ENCODE results near the gene OAT.

Gene OAT

GRCh38 chr10:124461642-124462347 lies 43.1 kb upstream of the OAT start, which contains the start of gene LHPP:
Gene LHPP, plus strand, starts transcription at chr10:124461823. Its CDS starts 40 bp downstream, at chr10:124461863.
- Histone ChIP-seq H3K27ac (peak within 1 kb of the TSS; percentile 62 to 93), H3K4me3 (peak within 1 kb of the TSS; percentile 84)
- DNase-seq (ENCODE audit: low spot score): peak; percentile 89
- TF ChIP-seq, protein P1, sequence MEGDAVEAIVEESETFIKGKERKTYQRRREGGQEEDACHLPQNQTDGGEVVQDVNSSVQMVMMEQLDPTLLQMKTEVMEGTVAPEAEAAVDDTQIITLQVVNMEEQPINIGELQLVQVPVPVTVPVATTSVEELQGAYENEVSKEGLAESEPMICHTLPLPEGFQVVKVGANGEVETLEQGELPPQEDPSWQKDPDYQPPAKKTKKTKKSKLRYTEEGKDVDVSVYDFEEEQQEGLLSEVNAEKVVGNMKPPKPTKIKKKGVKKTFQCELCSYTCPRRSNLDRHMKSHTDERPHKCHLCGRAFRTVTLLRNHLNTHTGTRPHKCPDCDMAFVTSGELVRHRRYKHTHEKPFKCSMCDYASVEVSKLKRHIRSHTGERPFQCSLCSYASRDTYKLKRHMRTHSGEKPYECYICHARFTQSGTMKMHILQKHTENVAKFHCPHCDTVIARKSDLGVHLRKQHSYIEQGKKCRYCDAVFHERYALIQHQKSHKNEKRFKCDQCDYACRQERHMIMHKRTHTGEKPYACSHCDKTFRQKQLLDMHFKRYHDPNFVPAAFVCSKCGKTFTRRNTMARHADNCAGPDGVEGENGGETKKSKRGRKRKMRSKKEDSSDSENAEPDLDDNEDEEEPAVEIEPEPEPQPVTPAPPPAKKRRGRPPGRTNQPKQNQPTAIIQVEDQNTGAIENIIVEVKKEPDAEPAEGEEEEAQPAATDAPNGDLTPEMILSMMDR (IDR thresholded peaks at IDR 0.05): peak; percentile 49

DNA sequence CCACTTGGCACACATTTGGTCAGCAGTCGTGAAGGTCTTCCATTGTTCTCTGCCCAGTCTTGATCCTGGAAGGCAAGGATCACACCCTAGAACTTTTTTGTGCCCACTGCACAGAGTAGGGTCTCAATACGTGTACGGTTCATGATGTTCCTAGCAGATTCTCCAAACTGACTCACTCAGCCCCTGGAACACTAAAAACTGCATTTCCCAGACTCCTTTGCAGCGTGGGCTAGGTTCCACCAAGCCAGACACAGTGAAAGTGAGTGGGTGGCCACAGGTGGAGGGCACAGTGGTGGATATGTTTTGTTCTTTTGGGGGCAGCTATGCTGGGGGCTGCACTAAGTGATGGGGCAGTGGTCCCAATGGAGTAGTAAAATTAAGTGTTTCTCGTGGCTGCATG lies 41.4 kb upstream of the OAT start:
- DNase-seq (ENCODE audit: low spot score): no peak
- H3K27ac ChIP-seq: no peak overlapping the region
- H3K4me3 ChIP-seq: no peak overlapping the region
- TF ChIP-seq, protein P1 (IDR thresholded peaks at IDR 0.05): no peak

GRCh38 chr10:124459395-124459794 lies 40.7 kb upstream of the OAT start:
- H3K27ac ChIP-seq: no peak overlapping the region
- no peak overlapping the region for H3K4me3 ChIP-seq
- TF ChIP-seq, protein P1 (IDR thresholded peaks at IDR 0.05): no peak
- DNase-seq (ENCODE audit: low spot score): no peak

DNA sequence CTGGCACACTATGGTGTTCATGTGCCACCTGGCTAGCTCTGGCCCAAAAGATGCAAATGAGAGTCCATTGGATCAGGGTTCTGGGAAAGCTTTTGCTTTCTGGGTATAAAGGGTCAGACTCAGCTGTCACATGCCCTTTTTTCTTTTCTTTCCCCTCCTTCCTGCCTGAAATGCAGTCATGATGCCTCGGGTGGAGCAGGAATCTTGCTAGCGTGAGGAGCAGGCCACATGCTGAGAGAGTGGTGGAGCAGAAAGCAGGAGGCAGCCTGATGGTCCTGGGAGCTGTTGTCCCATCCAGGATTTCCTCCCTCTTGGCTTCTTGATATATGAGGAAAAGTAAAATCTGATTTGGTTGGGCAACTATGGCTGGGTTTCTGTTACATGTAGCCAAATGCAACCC lies 40.2 kb upstream of the OAT start:
- Histone ChIP-seq H3K4me3 (no peak overlapping the region), H3K27ac (no peak overlapping the region)
- TF ChIP-seq, protein P1 (IDR thresholded peaks at IDR 0.05): no peak
- no peak for DNase-seq (ENCODE audit: low spot score)

DNA sequence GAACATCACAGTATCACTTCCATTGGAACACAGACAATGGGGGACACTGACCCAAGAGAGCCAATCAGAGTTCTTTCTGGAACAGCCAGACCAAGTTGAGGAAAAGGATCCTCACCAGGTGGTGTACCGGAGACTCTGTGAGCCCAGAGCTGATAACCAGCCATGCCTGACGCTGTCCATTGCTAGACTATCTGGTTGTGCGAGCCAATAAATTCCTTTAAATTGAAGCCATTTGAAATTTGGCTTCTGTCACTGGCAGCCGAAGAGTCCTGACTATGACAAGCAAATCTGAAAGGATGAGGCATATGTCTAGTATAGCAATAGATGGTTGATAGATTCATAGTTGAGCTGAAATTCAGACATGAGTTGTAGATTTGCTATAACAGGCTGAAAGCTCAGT lies 39.8 kb upstream of the OAT start:
- DNase-seq (ENCODE audit: low spot score): no peak
- Histone ChIP-seq H3K4me3 (no peak overlapping the region), H3K27ac (no peak overlapping the region)
- TF ChIP-seq, protein P1 (IDR thresholded peaks at IDR 0.05): no peak

DNA sequence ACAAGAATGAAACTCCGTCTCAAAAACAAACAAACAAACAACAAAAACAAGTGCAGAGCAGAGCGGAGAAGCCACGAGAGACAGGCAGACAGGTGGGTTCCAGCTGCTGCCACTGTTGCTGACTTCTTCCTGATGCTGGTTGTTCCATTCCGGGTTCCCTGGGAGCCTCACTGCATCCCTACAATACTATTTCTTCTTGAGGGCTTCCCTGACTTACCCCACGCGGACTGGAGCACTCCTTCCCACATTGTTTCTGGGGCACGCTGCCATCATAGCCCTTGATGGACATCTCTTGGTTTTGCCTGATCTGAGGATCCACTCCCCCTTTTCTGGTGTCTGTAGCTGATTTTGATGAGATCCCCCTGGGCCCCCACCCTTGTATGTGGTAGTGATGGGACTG lies 36.7 kb upstream of the OAT start:
- no peak for DNase-seq (ENCODE audit: low spot score)
- TF ChIP-seq, protein P1 (IDR thresholded peaks at IDR 0.05): no peak
- Histone ChIP-seq H3K4me3 (no peak overlapping the region), H3K27ac (no peak overlapping the region)

DNA sequence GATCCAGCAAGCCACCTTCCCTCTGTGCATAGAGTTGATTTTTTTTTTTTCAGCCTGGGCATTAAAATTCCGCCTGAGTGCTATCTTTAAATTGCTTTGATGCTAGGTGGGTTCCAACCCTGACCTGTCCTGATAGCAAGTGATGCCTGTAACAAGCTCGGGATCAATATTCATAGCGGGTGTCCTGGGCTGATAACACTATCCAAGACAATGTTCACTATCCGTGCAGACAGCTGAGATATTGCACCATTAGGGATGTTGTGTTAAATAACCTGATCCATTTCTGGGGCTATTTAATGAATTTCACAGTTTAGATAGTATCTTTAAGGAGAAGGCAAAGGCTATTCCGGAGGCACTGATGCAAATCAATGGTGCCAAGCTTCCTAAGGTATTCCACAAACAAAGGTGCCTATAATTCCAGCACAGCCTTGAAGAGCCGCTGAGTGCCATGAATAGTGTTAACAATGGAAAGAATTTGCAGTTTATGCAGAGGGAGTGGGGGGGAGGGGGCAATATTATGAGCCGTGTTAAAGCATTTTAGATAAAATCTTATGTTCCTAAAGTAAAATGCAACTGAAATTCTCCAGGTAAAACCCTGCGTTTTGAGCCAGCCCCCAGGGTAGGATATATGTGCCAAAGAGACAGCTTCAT lies 35.4 kb upstream of the OAT start:
- no peak overlapping the region for H3K27ac ChIP-seq
- DNase-seq (ENCODE audit: low spot score): no peak
- TF ChIP-seq, protein P1 (IDR thresholded peaks at IDR 0.05): no peak
- H3K4me3 ChIP-seq: no peak overlapping the region
